Upper lobe of left lung (tissue), 6 donors: ENCODE results near the gene MYO16. TPM values are rescaled to one million over a fixed set of nuclear protein-coding genes. Genes with fewer than 3 reads are reported as not detected.

Experiments used
- ATAC-seq, 2 donors: fragments of 200-7000 bp; cut with Tn5 transposase; one replicate each; pipeline ENCODE4 v1.9.1; 2022; ENCODE audit warnings: mild to moderate bottlenecking in 2 of 2, moderate library complexity in 2 of 2; ENCODE audit not compliant: low FRiP score in 2 of 2
- DNase-seq, 2 donors: peaks; one replicate each; pipeline ENCODE4 v3.0.0-alpha.2; 2019 to 2020
- H3K27ac ChIP-seq, 4 donors: fragments of 200-600 bp; sonication (generic); one replicate each; pipeline ENCODE4 v1.5.1; 2016 to 2019
- H3K27me3 ChIP-seq, 4 donors: fragments of 200-600 bp; sonication (generic); one replicate each; pipeline ENCODE4 v1.5.1; 2017 to 2019
- H3K36me3 ChIP-seq, 4 donors: fragments of 200-600 bp; sonication (generic); one replicate each; pipeline ENCODE4 v1.5.1; 2016 to 2019
- H3K4me1 ChIP-seq, 4 donors: fragments of 200-600 bp; sonication (generic); one replicate each; pipeline ENCODE4 v1.5.1; 2018 to 2019
- H3K4me3 ChIP-seq, 4 donors: fragments of 200-600 bp; sonication (generic); one replicate each; pipeline ENCODE4 v1.5.1; 2017 to 2019; ENCODE audit warnings: mild to moderate bottlenecking in 2 of 4, moderate library complexity in 1 of 4
- H3K9me3 ChIP-seq, 4 donors: fragments of 200-600 bp; sonication (generic); one replicate each; pipeline ENCODE4 v1.5.1; 2018 to 2019
- CTCF ChIP-seq, 6 experiments: fragments of 450-650 bp in 4 of 6; fragments of 200-600 bp in 2 of 6; sonication (generic) in 2 of 6; IDR thresholded peaks; one replicate each; pipeline ENCODE4 v1.5.1; 2016 to 2019; ENCODE audit warnings: antibody characterized with exemption in 6 of 6
- EP300 ChIP-seq, 4 donors: sonication (generic); formaldehyde crosslinking; IDR thresholded peaks; one replicate each; pipeline ENCODE4 v1.5.1; 2017; ENCODE audit warnings: antibody characterized with exemption in 4 of 4, control low read depth in 2 of 4
- POLR2A ChIP-seq, 4 donors: fragments of 450-650 bp; IDR thresholded peaks; one replicate each; pipeline ENCODE4 v1.5.1; 2016 to 2017; ENCODE audit warnings: antibody characterized with exemption in 4 of 4, mild to moderate bottlenecking in 2 of 4
- POLR2AphosphoS5 ChIP-seq, 2 donors: sonication (generic); formaldehyde crosslinking; IDR thresholded peaks; one replicate each; pipeline ENCODE4 v1.5.1; 2017; ENCODE audit warnings: antibody characterized with exemption in 2 of 2
- WGBS, 2 donors: methylation state at CpG; one replicate each; pipeline ENCODE4 v1.1.5; 2017 to 2018; 5-methylcytosine and 5-hydroxymethylcytosine counted together
- total RNA-seq, 6 donors: library from RNA; depleted of rRNA in 4 of 6; stranded (reverse); fragments of >200 nt in 4 of 6; gene quantifications; one replicate each; pipeline versions ENCODE4 v1.1.0 to v1.2.1, GENCODE V29; 2016 to 2021
- donor health status: DM: no; HTN: no; CAD: no; lungs with moderate emphysema.
- donor health status: DM: no; HTN: yes; CAD: no; lungs with severe emphysema.

Gene MYO16
- total RNA-seq, 6 donors from 2014 or later: under 0.01 to 0.55 (median 0.20) TPM; not detected in 1

- Histone ChIP-seq H3K36me3 (no peaks in the 10 kb centered on the region), H3K9me3 (no peaks in the 10 kb centered on the region), H3K4me3 (no peak overlapping the region), H3K27ac (no peak overlapping the region), H3K27me3 (no peaks in the 10 kb centered on the region), H3K4me1 (no peaks in the 10 kb centered on the region)
- ATAC-seq: no peak
- no peak for DNase-seq
- TF ChIP-seq POLR2AphosphoS5 (IDR thresholded peaks at IDR 0.05): no peak
- TF ChIP-seq POLR2A (IDR thresholded peaks at IDR 0.05): no peak
- TF ChIP-seq CTCF (IDR thresholded peaks at IDR 0.05): no peak
- TF ChIP-seq EP300 (IDR thresholded peaks at IDR 0.05): no peak
- WGBS, 2 donors: 92 to 96% methylated on average over 5 of the region's 5 CpGs
Observed at GRCh38 chr13:108812165-108812564, 182.8 kb downstream of the MYO16 start.

GRCh38 chr13:108812661-108813060 lies 183.2 kb downstream of the MYO16 start:
- Histone ChIP-seq H3K36me3 (no peaks in the 10 kb centered on the region), H3K27ac (no peak overlapping the region), H3K9me3 (no peaks in the 10 kb centered on the region), H3K4me3 (no peak overlapping the region), H3K4me1 (no peaks in the 10 kb centered on the region), H3K27me3 (no peaks in the 10 kb centered on the region)
- ATAC-seq: no peak
- 85 to 86% methylated on average over 2 of the region's 2 CpGs for WGBS, 2 donors
- TF ChIP-seq CTCF (IDR thresholded peaks at IDR 0.05): no peak
- TF ChIP-seq POLR2A (IDR thresholded peaks at IDR 0.05): no peak
- no peak for TF ChIP-seq EP300 (IDR thresholded peaks at IDR 0.05)
- no peak for TF ChIP-seq POLR2AphosphoS5 (IDR thresholded peaks at IDR 0.05)
- no peak for DNase-seq

- no peak for DNase-seq
- no peak overlapping the region for H3K27ac ChIP-seq
- no peaks in the 10 kb centered on the region for H3K36me3 ChIP-seq
- no peaks in the 10 kb centered on the region for H3K9me3 ChIP-seq
- H3K4me3 ChIP-seq: no peak overlapping the region
- TF ChIP-seq POLR2A (IDR thresholded peaks at IDR 0.05) (no peak), CTCF (IDR thresholded peaks at IDR 0.05) (no peak), EP300 (IDR thresholded peaks at IDR 0.05) (no peak), POLR2AphosphoS5 (IDR thresholded peaks at IDR 0.05) (no peak)
- H3K4me1 ChIP-seq: no peaks in the 10 kb centered on the region
- no peak for ATAC-seq
- H3K27me3 ChIP-seq: no peaks in the 10 kb centered on the region
- WGBS, 2 donors: 59 to 61% methylated on average over 2 of the region's 2 CpGs
Observed at GRCh38 chr13:108813587-108814170, 184.3 kb downstream of the MYO16 start.

- H3K27ac ChIP-seq: no peak overlapping the region
- DNase-seq (no peak), ATAC-seq (no peak)
- H3K36me3 ChIP-seq: no peaks in the 10 kb centered on the region
- H3K27me3 ChIP-seq: no peaks in the 10 kb centered on the region
- TF ChIP-seq CTCF (IDR thresholded peaks at IDR 0.05) (no peak), POLR2AphosphoS5 (IDR thresholded peaks at IDR 0.05) (no peak), EP300 (IDR thresholded peaks at IDR 0.05) (no peak), POLR2A (IDR thresholded peaks at IDR 0.05) (no peak)
- no peaks in the 10 kb centered on the region for H3K4me1 ChIP-seq
- no peaks in the 10 kb centered on the region for H3K9me3 ChIP-seq
- no peak overlapping the region for H3K4me3 ChIP-seq
- 89 to 91% methylated on average over 8 of the region's 8 CpGs for WGBS, 2 donors
Observed at GRCh38 chr13:108816375-108816774, 187.0 kb downstream of the MYO16 start.

GRCh38 chr13:108827646-108828045 lies 198.2 kb downstream of the MYO16 start:
- ATAC-seq: no peak
- no peaks in the 10 kb centered on the region for H3K36me3 ChIP-seq
- H3K4me1 ChIP-seq: no peaks in the 10 kb centered on the region
- no peak for DNase-seq
- H3K27me3 ChIP-seq: no peaks in the 10 kb centered on the region
- H3K27ac ChIP-seq: no peak overlapping the region
- TF ChIP-seq CTCF (IDR thresholded peaks at IDR 0.05) (no peak), EP300 (IDR thresholded peaks at IDR 0.05) (no peak), POLR2AphosphoS5 (IDR thresholded peaks at IDR 0.05) (no peak), POLR2A (IDR thresholded peaks at IDR 0.05) (no peak)
- H3K9me3 ChIP-seq: peaks cover 0 to 9% (median 0%) of the 10 kb centered on the region in 4 donors
- H3K4me3 ChIP-seq: no peak overlapping the region
- 72 to 87% methylated on average over 4 of the region's 4 CpGs for WGBS, 2 donors
